HG03045 (cell line): Measurements from ENCODE around the gene WDR4.
"Not testable (repeated sequence)": the region's sequence is repeated elsewhere in the genome, so short reads cannot be mapped to it uniquely, and the experiment has no call there.

Source experiments
- ATAC-seq: cut with Tn5 transposase; IDR thresholded peaks from one replicate; pipeline ENCODE4 v1.9.1; 2021; ENCODE audit warnings: mild to moderate bottlenecking, moderate library complexity; ENCODE audit not compliant: unreplicated experiment

The WDR4 gene

DNA sequence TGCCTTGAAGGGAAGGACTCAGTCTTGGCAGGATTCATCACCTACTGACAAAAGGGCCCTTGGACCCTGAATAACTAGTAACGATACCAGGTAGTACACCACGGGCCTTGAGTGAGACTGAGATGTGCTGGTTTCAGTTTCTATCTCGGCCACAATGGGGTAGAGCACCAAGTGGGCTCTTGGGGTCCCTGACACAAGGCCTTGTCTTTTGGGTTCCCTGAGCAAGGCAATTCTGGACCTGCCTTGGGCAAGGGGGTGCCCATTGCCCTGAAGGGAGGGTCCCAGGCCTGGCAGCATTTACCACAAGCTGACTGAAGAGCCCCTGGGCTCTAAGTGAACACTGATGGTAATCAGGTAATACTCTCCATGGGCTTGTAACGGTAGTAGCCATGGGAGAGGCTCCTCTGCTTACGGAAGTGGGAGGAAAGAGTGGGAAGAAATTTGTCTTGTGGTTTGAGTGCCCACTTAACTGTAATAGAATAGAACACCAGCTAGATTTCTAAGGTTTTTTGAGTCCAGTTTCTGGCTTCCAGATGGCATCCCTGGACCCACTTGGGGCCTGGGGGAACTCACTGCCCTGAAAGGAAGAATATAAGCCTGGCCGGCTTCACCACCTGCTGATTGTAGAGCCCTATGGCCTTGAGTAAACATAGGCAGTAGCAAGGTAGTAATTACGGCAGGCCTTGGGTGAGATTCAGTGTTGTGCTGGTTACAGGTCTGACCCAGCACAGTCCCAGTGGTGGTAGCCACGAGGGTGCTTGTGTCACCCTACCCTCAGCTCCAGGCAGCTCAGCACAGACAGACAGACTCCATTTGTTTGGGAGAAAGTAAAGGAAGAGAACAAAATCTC, 58.5 kb downstream of the WDR4 start:
- ATAC-seq, result no peak

DNA sequence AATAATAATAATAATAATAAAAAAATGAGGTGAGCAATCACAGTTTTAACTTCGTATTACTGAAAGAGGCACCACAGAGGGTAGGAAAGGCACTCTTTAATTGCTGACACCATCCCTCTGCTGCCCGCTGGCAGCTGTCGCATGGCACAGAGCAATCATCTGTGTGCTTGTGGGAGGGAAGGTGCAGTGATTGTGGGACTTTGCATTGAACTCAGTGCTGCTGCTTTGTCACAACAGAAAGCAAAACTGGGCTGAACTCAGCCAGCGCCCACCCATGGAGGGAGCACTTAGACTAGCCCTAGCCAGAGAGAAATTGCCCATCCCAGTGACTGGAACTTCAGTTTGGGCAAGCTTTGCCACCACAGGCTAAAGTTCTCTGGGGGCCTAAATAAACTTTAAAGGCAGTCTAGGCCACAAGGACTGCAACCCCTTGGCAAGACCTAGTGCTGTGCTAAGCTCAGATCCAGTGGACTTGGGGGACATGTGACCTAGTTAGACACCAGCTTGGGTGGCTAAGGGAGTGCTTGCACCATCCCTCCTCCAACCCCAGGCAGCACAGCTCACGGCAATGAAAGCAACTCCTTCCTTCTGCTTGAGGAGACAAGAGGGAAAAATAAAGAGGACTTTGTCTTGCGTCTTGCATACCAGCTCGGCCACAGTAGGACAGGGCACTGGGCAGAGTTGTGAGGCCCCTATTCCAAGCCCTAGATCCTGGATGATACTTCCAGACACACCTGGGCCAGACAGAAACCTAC, 59.3 kb downstream of the WDR4 start:
- no peak for ATAC-seq

DNA sequence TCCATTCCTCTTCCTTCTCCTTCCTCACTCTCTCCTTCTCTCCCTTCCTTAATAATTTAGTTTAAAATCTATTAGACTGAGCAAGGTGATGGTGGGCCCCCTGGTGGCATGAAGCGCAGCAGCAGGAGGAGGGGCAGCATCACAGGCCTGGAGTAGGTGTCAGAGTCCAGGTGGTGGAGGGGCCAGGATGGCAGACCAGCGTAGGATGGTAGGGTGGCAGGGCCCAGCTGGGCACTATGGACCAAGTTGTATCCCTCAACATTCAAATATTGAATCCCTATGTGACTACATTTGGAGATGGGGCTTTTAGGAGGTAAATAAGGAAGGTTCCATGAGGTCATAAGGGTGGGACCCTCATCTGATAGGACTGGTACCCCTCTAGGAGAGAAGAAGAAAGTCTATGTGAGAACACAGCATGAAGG, 61.0 kb downstream of the WDR4 start:
- ATAC-seq, result no peak

DNA sequence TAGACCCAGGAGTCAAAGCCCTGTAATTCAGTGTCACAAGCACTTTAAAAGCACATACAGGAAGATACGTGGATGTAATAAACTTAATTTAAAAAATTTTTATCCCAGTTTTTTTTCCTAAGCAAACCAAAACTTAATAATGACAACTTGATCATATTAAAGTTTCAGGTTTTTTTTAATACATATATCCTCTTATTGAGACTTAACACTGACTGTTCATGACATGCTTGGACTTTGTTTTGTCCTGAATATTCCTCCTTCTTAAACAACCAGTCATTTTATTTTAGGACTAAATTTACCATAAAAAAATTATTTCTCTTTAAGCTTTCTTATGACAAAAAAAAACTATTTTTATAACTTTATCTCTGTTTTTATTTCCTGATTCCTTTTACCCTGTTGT, 64.1 kb downstream of the WDR4 start:
- ATAC-seq, result no peak

DNA sequence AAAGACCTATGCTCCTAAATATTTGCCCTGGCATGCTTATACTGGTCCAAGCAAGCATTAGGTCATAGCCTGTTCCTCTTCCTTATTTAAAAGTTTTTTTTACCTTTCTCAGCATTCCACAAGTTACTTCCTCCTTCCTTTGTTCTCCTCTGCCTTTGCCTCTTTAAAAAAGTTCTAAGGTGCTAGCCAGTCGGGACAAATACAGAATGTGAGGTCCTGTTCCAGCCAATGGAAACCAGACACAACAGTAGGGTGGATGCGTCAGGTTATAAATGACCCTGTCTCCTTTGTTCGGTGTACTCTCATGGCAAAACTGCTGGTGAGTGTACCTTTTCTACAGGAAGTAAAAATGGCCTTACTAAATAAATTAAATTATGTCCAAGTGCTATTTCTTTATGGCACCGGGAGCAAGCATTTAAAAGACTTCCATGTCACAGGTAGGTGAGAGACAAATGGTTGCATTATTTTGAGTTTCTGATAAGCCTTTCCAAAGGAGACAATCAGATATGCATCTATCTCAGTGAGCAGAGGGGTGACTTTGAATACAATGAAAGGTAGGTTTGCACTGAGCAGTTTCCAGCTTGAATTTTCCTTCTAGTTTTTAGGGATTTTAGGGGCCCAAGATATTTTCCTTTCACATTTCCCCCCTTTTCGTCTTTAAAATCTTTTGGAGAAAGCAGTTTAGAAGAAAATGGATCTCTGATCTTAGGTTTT, 66.7 kb downstream of the WDR4 start:
- ATAC-seq, result not testable (repeated sequence)

DNA sequence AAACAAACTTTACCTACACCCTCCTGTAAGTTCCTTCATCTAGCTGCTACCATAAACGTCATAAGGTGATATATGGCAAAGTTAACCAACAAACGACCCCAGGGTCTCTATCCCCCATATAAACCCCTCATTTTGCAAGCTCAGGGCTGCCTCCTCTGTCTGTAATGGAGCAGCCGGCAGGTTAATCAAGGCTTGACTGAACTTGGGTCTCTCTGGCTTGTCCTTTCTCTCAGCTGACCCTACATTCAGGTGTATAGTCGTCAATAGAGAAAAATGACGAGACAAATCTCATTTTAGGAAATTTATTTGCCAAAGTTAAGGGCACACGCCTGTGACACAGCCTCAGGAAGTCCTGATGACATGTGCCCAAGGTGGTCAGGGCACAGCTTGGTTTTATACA, 67.4 kb downstream of the WDR4 start:
- ATAC-seq, result no peak

DNA sequence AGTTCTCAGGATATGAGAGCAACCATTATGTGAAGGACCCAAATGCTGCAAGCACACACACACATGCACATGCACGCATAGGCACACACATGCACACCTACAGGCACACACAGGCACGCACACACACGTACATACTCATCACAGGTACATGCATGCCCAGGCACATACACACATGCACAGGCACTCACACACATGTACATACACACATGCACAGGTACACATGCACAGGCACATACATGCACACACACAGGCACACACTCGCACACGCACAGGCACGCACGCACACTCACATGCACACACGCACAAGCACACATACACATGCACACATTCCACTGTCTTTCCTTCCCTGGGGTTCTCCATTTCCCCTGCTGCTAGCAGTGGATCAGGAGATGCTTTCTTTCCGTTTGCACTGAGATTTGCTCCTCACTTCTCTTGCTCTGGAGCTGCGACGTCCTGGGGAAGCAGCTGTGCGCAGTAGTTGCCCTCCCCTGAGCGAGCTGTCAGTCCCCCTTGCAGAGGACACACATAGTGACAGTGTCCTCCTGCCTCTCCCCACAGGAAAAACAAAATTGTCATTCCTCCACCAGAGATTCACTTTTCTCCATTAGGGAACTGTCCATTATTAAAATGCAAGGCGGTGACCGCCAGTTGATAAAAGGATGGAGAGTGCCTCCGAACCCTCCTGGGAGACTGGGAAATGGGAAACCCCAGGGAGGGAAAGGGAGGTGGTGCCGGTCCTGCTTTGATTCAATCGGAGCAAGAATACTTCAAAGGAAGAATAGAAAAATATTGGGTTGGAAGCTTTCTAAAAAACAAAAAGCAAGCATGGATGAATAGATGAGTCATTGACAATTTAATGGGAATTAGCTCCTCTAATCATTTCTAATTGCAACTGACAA, 69.5 kb downstream of the WDR4 start:
- no peak for ATAC-seq

DNA sequence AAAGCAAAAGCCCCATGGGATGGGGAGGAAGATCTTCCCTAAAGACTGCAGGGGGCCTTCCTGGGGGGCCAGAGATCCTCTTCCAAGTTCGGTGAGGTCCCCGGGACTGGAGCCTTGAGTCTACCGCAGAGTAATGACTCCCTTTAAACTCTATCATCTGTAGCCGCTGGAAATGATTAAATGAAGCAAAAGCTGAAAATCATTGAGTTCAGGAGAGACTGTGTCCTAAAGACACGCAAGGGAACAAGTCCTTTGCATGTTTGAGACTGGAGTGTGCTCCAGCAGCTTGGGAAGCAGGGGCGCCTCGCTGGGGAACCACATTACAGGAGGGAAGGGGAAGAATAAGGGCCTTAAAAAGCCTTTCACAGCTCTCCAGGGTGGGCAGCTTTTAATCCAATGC, 70.2 kb downstream of the WDR4 start:
- ATAC-seq, result no peak

DNA sequence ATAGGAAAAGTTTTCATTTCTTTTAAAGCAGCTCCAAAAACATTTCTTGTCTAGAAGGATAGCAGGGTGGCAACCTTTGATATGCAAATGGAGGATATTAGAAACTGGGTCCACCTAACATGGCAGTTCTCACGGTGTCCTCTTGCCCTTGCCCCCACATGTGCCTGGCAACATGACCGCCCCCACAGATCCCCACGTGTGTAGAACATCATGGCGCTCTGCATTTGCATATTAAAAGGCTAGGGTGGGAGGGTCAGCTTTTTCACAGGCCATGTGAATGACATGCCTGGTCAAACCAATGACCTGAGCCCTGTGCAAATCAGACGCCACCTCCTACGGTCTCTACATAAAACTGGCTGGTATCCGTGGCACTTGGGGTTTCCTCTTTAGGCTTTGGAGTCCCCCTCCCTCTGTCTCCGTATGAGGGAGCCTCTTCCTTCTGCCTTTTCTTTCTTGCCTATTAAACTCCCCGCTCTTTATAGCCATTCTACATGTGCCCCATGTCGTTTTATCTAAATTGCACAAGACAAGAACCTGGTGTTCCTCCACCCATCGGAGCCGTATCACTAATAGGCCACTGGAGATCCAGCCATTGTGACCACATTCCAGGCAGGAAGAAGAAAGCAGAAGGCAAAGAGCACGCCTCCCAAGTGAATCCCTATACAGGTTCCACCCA, 71.3 kb downstream of the WDR4 start:
- no peak for ATAC-seq

DNA sequence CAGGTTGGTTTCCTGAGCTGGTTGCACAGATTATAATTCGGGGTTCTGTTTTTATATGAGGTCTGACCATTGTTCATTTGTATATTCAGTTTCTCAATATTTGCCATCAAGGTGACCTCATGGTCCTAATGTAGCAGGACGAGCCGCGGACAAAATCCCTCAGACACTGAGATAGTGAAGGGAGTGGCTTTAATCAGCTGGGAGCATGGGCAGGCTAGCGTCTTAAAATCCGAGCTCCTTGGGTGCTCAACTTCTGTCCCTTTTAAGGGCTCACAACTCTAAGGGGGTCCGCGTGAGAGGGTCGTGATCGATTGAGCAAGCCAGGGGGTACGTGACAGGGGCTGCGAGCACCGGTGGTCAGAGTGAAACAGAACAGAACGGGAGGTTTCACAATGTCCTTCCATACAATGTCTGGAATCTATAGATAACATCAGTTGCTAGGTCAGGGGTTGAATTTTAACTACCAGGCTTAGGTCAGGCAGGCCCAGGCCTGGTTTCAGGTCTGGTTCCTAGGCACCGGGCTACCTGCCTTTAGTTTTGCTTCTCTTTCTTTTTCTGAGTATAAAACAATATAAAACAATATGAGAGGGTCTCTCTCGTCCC, 71.9 kb downstream of the WDR4 start:
- not testable (repeated sequence) for ATAC-seq

DNA sequence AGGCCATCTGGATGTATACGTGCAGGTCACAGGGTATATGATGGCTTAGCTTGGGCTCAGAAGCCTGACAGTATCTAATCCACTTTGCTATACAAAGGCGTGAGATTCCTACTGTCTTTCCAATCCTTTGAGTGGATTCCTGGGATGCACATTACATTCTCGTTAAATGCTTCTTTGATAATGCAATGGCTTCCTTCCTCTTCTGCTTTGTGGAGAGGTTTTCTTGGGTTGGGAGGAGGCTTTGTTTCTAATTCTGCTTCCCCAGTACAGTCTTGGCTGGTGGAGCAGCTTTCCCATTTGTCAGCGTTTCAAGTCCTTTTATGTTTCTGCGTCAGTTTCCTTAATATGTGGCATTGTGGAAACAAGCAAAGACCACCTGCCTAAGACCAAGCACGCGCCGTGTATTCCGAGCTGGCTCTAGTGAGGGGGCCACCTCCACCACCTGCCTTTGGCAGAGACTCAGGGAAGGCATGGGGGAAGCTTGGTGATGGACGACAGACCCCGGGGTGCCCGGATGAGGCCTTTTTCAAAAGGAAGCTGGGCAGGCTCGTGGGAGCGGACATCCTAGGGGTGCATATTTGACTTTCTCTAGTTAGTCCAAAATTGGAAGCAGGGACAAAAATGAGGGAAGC, 72.7 kb downstream of the WDR4 start:
- ATAC-seq, result no peak

DNA sequence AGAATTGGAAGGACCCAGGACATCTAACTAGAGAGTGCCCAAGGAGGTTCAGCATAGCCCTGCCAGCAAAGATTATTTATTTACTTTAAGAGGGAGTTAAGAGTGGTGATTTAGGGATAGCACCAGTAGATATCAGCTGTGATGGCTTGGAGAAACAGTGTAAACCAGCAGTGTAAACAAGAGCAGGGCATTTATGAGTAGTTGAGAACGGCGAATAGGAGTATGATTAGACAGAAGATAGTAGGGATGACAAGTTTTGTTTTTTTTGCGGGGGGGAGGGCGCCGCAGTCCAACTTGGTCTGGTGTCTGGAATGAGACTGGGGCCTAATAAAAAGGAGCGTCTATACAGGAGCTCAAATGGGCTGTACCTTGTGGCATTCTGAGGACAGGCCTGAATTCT, 77.7 kb downstream of the WDR4 start:
- not testable (repeated sequence) for ATAC-seq

DNA sequence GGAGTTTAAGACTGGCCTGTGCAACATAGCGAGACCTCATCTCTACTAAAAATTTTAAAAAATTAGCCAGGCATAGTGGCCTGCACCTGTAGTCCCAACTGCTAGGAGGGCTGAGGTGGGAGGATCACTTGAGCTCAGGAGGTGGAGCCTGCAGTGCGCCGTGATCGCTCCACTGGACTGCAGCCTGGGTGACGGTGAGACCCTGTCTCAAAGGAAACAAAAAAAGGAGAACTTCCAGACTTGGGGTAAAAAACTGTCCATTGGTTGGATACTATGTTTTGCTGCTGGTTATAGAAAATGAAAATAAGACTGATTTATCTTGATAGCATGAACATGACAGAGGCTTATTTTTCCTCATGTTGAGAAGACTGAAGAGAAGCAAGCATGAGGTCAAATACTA, 79.4 kb downstream of the WDR4 start:
- no peak for ATAC-seq

DNA sequence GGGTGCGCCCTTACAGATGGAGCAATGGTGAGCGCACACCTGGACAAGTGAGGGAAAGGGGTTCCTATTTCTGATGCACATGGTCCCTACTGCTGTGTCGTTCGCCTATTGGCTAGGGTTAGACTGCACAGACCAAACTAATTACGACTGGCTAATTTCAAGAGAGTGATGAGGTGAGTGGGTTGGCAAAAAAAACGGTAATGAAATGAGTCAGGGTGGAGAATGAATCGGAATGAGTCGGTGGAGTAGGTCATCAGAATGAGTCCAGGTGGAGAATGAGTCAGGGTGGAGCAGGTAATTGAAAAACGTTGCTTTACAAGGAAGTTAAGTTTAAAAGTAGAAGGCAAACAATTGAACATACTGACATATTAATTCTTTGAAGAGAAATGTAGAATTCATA, 79.8 kb downstream of the WDR4 start:
- ATAC-seq, result no peak
